Measurements from ENCODE around the gene DLGAP3. TPM values are rescaled to one million over a fixed set of nuclear protein-coding genes. Genes with fewer than 3 reads are reported as not detected.

The DLGAP3 gene
- total and polyA plus RNA-seq, 2 of the 13 experiments (the other 11 are each of a cell fraction or from before 2014, with no cell fraction given): 0.03 to 0.04 TPM

GRCh38 chr1:34859446-34860200 lies 69.8 kb downstream of the DLGAP3 start, which contains the start of gene SMIM12 (continued):
- peak; percentile 67; the same call in 1 of the 2 replicates for TF ChIP-seq ZNF30 (CRISPR knock-in tag; IDR thresholded peaks at IDR 0.05)
- no peak for TF ChIP-seq ARHGAP35 (CRISPR knock-in tag; IDR thresholded peaks at IDR 0.05; ENCODE audit: borderline replicate concordance)
- TF ChIP-seq HMG20A (CRISPR knock-in tag; IDR thresholded peaks at IDR 0.05; ENCODE audit: borderline replicate concordance): no peak
- TF ChIP-seq ATF6 (CRISPR knock-in tag; conservative IDR thresholded peaks at IDR 0.05): 0 out of 2 replicates have a peak, but pooled peaks have one; percentile 40
- no peak for TF ChIP-seq PREB (CRISPR knock-in tag; IDR thresholded peaks at IDR 0.05)
- TF ChIP-seq ZKSCAN1 (IDR thresholded peaks at IDR 0.05; ENCODE audit: low read length): no peak
- peak; percentile 49; the same call in 1 of the 2 replicates for TF ChIP-seq ZBED4 (CRISPR knock-in tag; IDR thresholded peaks at IDR 0.05; ENCODE audit: borderline replicate concordance)
- no peak for TF ChIP-seq MBD4 (IDR thresholded peaks at IDR 0.05; ENCODE audit: borderline replicate concordance, low read length)
- TF ChIP-seq EED (CRISPR knock-in tag; IDR thresholded peaks at IDR 0.05): peak; percentile 61; the same call in 1 of the 2 replicates
- peak; percentile 47; the same call in 1 of the 2 replicates for TF ChIP-seq CSRNP1 (CRISPR knock-in tag; IDR thresholded peaks at IDR 0.05)
- TF ChIP-seq CCDC6 (CRISPR knock-in tag; IDR thresholded peaks at IDR 0.05): peak; percentile 62; the same call in 1 of the 2 replicates
- TF ChIP-seq NFAT5 (CRISPR knock-in tag; IDR thresholded peaks at IDR 0.05): no peak; the same call in 1 of the 2 replicates
- no peak for TF ChIP-seq LBX2 (CRISPR knock-in tag; IDR thresholded peaks at IDR 0.05; ENCODE audit: borderline replicate concordance)

All from HepG2 (cell line).